GM23248 (cell line): ENCODE results near the gene TMEM229B. TPM values are rescaled to one million over a fixed set of nuclear protein-coding genes. Genes with fewer than 3 reads are reported as not detected.

Source experiments
- DNase-seq: peaks from one replicate; pipeline ENCODE4 v3.0.0-alpha.2; 2015
- H2AFZ ChIP-seq: fragments of 200-600 bp; sonication (generic); 2 replicates; pipeline ENCODE4 v1.6.1; 2016; ENCODE audit warnings: antibody characterized with exemption
- H3F3A ChIP-seq: fragments of 200-600 bp; sonication (generic); 2 replicates; pipeline ENCODE4 v1.6.1; 2016; ENCODE audit warnings: mild to moderate bottlenecking, antibody characterized with exemption, mixed run types; ENCODE audit not compliant: insufficient read depth
- H3K27ac ChIP-seq: fragments of 200-600 bp; sonication (generic); 2 replicates; pipeline ENCODE4 v1.5.1; 2016; ENCODE audit warnings: mild to moderate bottlenecking
- H3K27me3 ChIP-seq: fragments of 200-600 bp; sonication (generic); replicated peaks from 2 replicates; pipeline ENCODE4 v1.6.1; 2016; ENCODE audit warnings: mild to moderate bottlenecking; ENCODE audit not compliant: insufficient read depth
- H3K36me3 ChIP-seq: fragments of 200-600 bp; sonication (generic); 2 replicates; pipeline ENCODE4 v1.6.1; 2016; ENCODE audit warnings: low read depth, mild to moderate bottlenecking
- H3K4me1 ChIP-seq: fragments of 200-600 bp; sonication (generic); 2 replicates; pipeline ENCODE4 v1.6.1; 2016; ENCODE audit warnings: mild to moderate bottlenecking; ENCODE audit not compliant: insufficient read depth
- H3K4me2 ChIP-seq: fragments of 200-600 bp; sonication (generic); one replicate; pipeline ENCODE4 v1.6.1; 2016; ENCODE audit warnings: mild to moderate bottlenecking; ENCODE audit not compliant: unreplicated experiment
- H3K4me3 ChIP-seq: fragments of 200-600 bp; sonication (generic); 2 replicates; pipeline ENCODE4 v1.5.1; 2016; ENCODE audit warnings: mild to moderate bottlenecking
- H3K79me2 ChIP-seq: fragments of 200-600 bp; sonication (generic); 2 replicates; pipeline ENCODE4 v1.6.1; 2016; ENCODE audit warnings: mild to moderate bottlenecking; ENCODE audit not compliant: insufficient read depth
- H3K9ac ChIP-seq: fragments of 200-600 bp; sonication (generic); 2 replicates; pipeline ENCODE4 v1.6.1; 2016; ENCODE audit warnings: mild to moderate bottlenecking
- H3K9me2 ChIP-seq: fragments of 200-600 bp; sonication (generic); 2 replicates; pipeline ENCODE4 v1.6.1; 2016; ENCODE audit warnings: mixed run types, mild to moderate bottlenecking, moderate library complexity; ENCODE audit not compliant: insufficient read depth
- H3K9me3 ChIP-seq: fragments of 200-600 bp; sonication (generic); one replicate; pipeline ENCODE4 v1.6.1; 2017; ENCODE audit warnings: low read depth
- H4K20me1 ChIP-seq: fragments of 200-600 bp; sonication (generic); 2 replicates; pipeline ENCODE4 v1.6.0; 2016; ENCODE audit not compliant: insufficient read depth
- EZH2 ChIP-seq: fragments of 200-600 bp; sonication (generic); IDR thresholded peaks from 2 replicates; pipeline ENCODE4 v1.6.1; 2018; ENCODE audit warnings: antibody characterized with exemption, mild to moderate bottlenecking; ENCODE audit not compliant: insufficient read depth, poor library complexity, severe bottlenecking
- EZH2phosphoT487 ChIP-seq: fragments of 200-600 bp; sonication (generic); IDR thresholded peaks from 2 replicates; pipeline ENCODE4 v1.6.1; 2018; ENCODE audit warnings: antibody characterized with exemption, moderate library complexity, mild to moderate bottlenecking, low read depth; ENCODE audit not compliant: insufficient read depth
- WGBS, 2 experiments: methylation state at CpG; one replicate each; pipeline ENCODE4 v1.1.6; 2015 to 2017; ENCODE audit warnings: low lambda C conversion rate in 2 of 2, low coverage in 1 of 2; ENCODE audit errors: missing lambda C conversion rate in 2 of 2; 5-methylcytosine and 5-hydroxymethylcytosine counted together
- in situ Hi-C: fragments of 300-500 bp; cut with MboI; formaldehyde crosslinking; loops from 2 replicates; pipeline ENCODE4 v1.15.0; 2020
- polyA plus RNA-seq: library from polyadenylated mRNA; unstranded; fragments of >200 nt; fragmentation: Nextera tagmentation; extraction: Ambion mirVana; gene quantifications from 2 replicates; pipeline ENCODE4 v1.2.1, GENCODE V29; 2016
- total RNA-seq: library from RNA; depleted of rRNA; stranded (reverse); fragments of >200 nt; shearing (Covaris generic); gene quantifications from 2 replicates; pipeline ENCODE4 v1.2.3, GENCODE V29; 2014

The TMEM229B gene
- total and polyA plus RNA-seq, 2 experiments from 2014 or later, result 0.43 to 0.65 TPM

DNA sequence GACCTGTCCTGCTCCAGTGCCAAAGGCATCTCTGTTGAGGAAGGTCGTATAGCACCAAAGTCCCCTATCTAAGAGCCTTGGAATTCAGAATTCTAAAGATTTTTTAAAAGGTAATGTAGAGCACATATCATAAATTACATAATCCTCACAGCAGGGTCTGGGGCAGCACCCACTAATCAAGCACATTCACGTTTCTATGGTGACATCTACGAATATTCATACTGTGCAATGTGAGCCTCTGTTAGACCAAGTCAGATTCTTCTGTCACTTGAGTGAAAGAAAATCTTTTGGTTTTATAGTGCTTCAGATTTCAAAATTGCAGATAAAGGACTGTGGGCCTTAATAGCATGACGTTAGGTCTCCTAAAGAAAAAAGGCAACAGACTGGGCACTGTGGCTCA lies 13.1 kb upstream of the TMEM229B start:
- H3K4me2 ChIP-seq, result no peak overlapping the region
- peaks cover 11% of the 10 kb centered on the region; the same call in 1 of the 2 replicates for H3K27me3 ChIP-seq
- H3F3A ChIP-seq, result no peaks in the 10 kb centered on the region
- no peak overlapping the region for H3K27ac ChIP-seq
- TF ChIP-seq EZH2 (no peak), EZH2phosphoT487 (no peak)
- no peak overlapping the region for H3K4me3 ChIP-seq
- no peaks in the 10 kb centered on the region for H3K4me1 ChIP-seq
- H3K9ac ChIP-seq, result no peak overlapping the region
- H3K36me3 ChIP-seq, result no peaks in the 10 kb centered on the region
- no peaks in the 10 kb centered on the region for H4K20me1 ChIP-seq
- in situ Hi-C loops, result no loop called here
- 51 to 57% methylated on average over 4 of the region's 4 CpGs for WGBS, 2 experiments
- no peaks in the 10 kb centered on the region for H3K9me3 ChIP-seq
- DNase-seq, result no peak
- no peaks in the 10 kb centered on the region for H3K9me2 ChIP-seq
- no peaks in the 10 kb centered on the region for H3K79me2 ChIP-seq
- H2AFZ ChIP-seq, result no peak overlapping the region

- H3K36me3 ChIP-seq, result no peaks in the 10 kb centered on the region
- no peaks in the 10 kb centered on the region for H3K9me3 ChIP-seq
- no peaks in the 10 kb centered on the region for H3F3A ChIP-seq
- H3K4me3 ChIP-seq, result no peak overlapping the region
- peaks cover 11% of the 10 kb centered on the region; the same call in 1 of the 2 replicates for H3K27me3 ChIP-seq
- no peaks in the 10 kb centered on the region for H3K79me2 ChIP-seq
- no peak overlapping the region for H3K4me2 ChIP-seq
- no peak overlapping the region for H3K27ac ChIP-seq
- H2AFZ ChIP-seq, result no peak overlapping the region
- 62 to 72% methylated on average over 3 of the region's 3 CpGs for WGBS, 2 experiments
- no peaks in the 10 kb centered on the region for H4K20me1 ChIP-seq
- H3K9ac ChIP-seq, result no peak overlapping the region
- no peak for TF ChIP-seq EZH2phosphoT487
- no peak for TF ChIP-seq EZH2
- H3K4me1 ChIP-seq, result no peaks in the 10 kb centered on the region
- no peaks in the 10 kb centered on the region for H3K9me2 ChIP-seq
- no peak for DNase-seq
- in situ Hi-C loops, result no loop called here
Observed at GRCh38 chr14:67500981-67501380, 12.5 kb upstream of the TMEM229B start.

DNA sequence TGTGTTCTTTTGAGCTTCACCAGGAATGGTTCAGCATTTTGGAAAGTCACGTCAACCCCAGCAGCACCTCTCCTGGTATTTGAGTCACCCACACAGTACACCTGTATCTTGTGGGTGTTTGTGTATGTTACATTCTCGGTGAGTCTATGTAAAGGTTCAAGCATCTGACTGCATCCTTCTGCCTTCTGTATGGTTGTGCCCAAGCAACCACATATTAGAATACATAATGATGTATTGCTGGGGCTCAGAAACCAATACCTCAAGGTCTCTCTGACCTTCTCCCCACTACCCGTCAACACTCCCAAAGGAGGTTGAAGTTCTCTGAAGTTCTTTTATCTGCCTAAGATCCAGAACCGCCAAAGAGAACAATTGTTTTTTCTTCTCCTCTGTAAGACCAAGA lies 9.2 kb upstream of the TMEM229B start:
- no peaks in the 10 kb centered on the region for H3K4me1 ChIP-seq
- peaks cover 11% of the 10 kb centered on the region; the same call in 1 of the 2 replicates for H3K27me3 ChIP-seq
- no peak overlapping the region for H3K9ac ChIP-seq
- no peaks in the 10 kb centered on the region for H3K36me3 ChIP-seq
- no peak overlapping the region for H2AFZ ChIP-seq
- H3K4me2 ChIP-seq, result no peak overlapping the region
- in situ Hi-C loops, result no loop called here
- no peaks in the 10 kb centered on the region for H3F3A ChIP-seq
- no peak for DNase-seq
- no peak overlapping the region for H3K27ac ChIP-seq
- TF ChIP-seq EZH2 (no peak), EZH2phosphoT487 (no peak)
- no peaks in the 10 kb centered on the region for H3K9me3 ChIP-seq
- no peak overlapping the region for H3K4me3 ChIP-seq
- H4K20me1 ChIP-seq, result no peaks in the 10 kb centered on the region
- 64 to 65% methylated on average over 4 of the region's 4 CpGs for WGBS, 2 experiments
- no peaks in the 10 kb centered on the region for H3K79me2 ChIP-seq
- no peaks in the 10 kb centered on the region for H3K9me2 ChIP-seq

DNA sequence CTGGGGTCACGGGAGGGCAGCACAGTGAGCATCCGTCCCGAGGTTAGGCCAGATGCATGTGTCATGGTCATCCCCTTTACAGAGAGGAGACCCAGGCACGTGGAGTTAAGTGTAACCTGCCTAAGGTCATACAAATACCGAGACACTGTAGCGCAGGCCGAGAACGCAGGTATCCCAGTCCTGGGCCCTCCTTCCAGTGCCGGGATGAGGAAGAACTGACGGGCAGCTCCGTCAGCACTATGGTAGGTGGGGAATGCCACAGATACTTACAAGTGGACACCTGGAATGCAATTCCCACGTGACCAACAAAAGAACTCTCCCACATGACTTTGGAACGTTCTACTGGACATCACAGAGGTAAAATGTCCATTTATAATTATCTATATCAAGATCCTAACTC lies 8.7 kb upstream of the TMEM229B start:
- H3K4me3 ChIP-seq, result no peak overlapping the region
- H3K9ac ChIP-seq, result no peak overlapping the region
- H3K36me3 ChIP-seq, result no peaks in the 10 kb centered on the region
- H2AFZ ChIP-seq, result no peak overlapping the region
- H3K27me3 ChIP-seq, result peaks cover 11% of the 10 kb centered on the region; the same call in 1 of the 2 replicates
- no peak overlapping the region for H3K27ac ChIP-seq
- DNase-seq, result no peak
- 66 to 71% methylated on average over 13 of the region's 13 CpGs for WGBS, 2 experiments
- H3K9me3 ChIP-seq, result no peaks in the 10 kb centered on the region
- in situ Hi-C loops, result no loop called here
- TF ChIP-seq EZH2, result no peak
- no peak for TF ChIP-seq EZH2phosphoT487
- H4K20me1 ChIP-seq, result no peaks in the 10 kb centered on the region
- H3K4me1 ChIP-seq, result no peaks in the 10 kb centered on the region
- no peak overlapping the region for H3K4me2 ChIP-seq
- H3K9me2 ChIP-seq, result no peaks in the 10 kb centered on the region
- no peaks in the 10 kb centered on the region for H3K79me2 ChIP-seq
- no peaks in the 10 kb centered on the region for H3F3A ChIP-seq

DNA sequence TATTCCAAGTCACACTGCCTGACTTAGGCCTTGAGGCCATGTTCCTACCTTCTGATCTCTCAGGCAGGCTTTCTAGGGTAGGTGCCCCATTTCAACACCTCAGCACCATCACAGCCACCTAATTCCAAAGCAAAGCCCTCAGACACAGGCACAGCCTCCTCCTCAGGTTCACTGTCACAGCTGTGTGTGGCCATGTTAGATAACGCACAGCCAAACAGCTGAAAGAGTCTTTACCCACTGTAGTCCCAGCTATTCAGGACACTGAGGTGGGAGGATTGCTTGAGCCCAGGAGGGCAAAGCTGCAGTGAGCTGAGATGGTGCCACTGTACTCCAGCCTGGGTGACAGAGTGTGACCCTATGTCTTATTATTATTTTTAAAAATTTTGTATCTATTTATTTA lies 7.3 kb upstream of the TMEM229B start:
- Histone ChIP-seq H3K9ac (no peak overlapping the region), H3K4me2 (no peak overlapping the region), H3K9me2 (no peaks in the 10 kb centered on the region), H3K4me3 (no peak overlapping the region), H4K20me1 (no peaks in the 10 kb centered on the region), H3K4me1 (no peaks in the 10 kb centered on the region), H3K9me3 (no peaks in the 10 kb centered on the region), H3K27ac (no peak overlapping the region), H2AFZ (no peak overlapping the region), H3K79me2 (no peaks in the 10 kb centered on the region), H3K27me3 (peaks cover 8% of the 10 kb centered on the region; the same call in 1 of the 2 replicates), H3K36me3 (no peaks in the 10 kb centered on the region), H3F3A (no peaks in the 10 kb centered on the region)
- DNase-seq, result no peak
- 58 to 94% methylated on average over 1 of the region's 1 CpG for WGBS, 2 experiments
- TF ChIP-seq EZH2phosphoT487, result no peak
- no peak for TF ChIP-seq EZH2
- in situ Hi-C loops, result no loop called here
